ENCODE data around the gene LGMN. TPM values are rescaled to one million over a fixed set of nuclear protein-coding genes. Genes with fewer than 3 reads are reported as not detected.

LGMN gene
- total RNA-seq, 1 experiment from 2014 or later: 20.0 TPM

- Mint-ChIP-seq H3K27me3 (ENCODE audit: insufficient read depth, unreplicated experiment) (no peaks in the 10 kb centered on the region), H3K9me3 (ENCODE audit: unreplicated experiment) (peaks cover 12% of the 10 kb centered on the region), H3K4me3 (ENCODE audit: unreplicated experiment) (peak within 1 kb of the TSS; percentile 76), H3K4me1 (ENCODE audit: insufficient read depth, unreplicated experiment) (peaks cover 6% of the 10 kb centered on the region), H3K27ac (ENCODE audit: low read depth, unreplicated experiment) (peak within 1 kb of the TSS; percentile 84), H3K36me3 (ENCODE audit: insufficient read depth, unreplicated experiment) (peaks cover 18% of the 10 kb centered on the region)
- ChIA-PET CTCF (interaction anchor here (0.7 to 1.0 kb wide), 2 partner anchors 10 to 659 kb away, joined by 3 read pairs; no protein-coding TSS in a partner anchor), POLR2A (interaction anchor here (0.5 to 2.2 kb wide), 11 partner anchors 13 to 754 kb away, joined by 3 to 8 read pairs (median 4); partner anchors contain the start of genes ATXN3, CPSF2, LGMN and NDUFB1)
- no peak for TF ChIP-seq CTCF (IDR thresholded peaks at IDR 0.05; ENCODE audit: unreplicated experiment)
- intact Hi-C loops (cut with micrococcal nuclease): no loop called here
- no TSS peak for BruUV-seq (replicated peaks)
- peak; percentile 97 for DNase-seq (ENCODE audit: unreplicated experiment)
Measured at GRCh38 chr14:92793709-92794546, 45.5 kb upstream of the LGMN start, which contains the start of gene GOLGA5. GOLGA5 (plus strand) TSS chr14:92794305; CDS start chr14:92797438, 3,133 bp downstream.

- intact Hi-C loops (cut with micrococcal nuclease): no loop called here
- no peak for TF ChIP-seq CTCF (IDR thresholded peaks at IDR 0.05; ENCODE audit: unreplicated experiment)
- Mint-ChIP-seq H3K4me1 (ENCODE audit: insufficient read depth, unreplicated experiment) (peaks cover 4% of the 10 kb centered on the region), H3K4me3 (ENCODE audit: unreplicated experiment) (peak overlapping the region; percentile 76), H3K27me3 (ENCODE audit: insufficient read depth, unreplicated experiment) (no peaks in the 10 kb centered on the region), H3K36me3 (ENCODE audit: insufficient read depth, unreplicated experiment) (peaks cover 9% of the 10 kb centered on the region), H3K9me3 (ENCODE audit: unreplicated experiment) (peaks cover 15% of the 10 kb centered on the region), H3K27ac (ENCODE audit: low read depth, unreplicated experiment) (no peak overlapping the region)
- no TSS peak for BruUV-seq (replicated peaks)
- CTCF ChIA-PET: interaction anchor here (0.7 to 1.1 kb wide), 3 partner anchors 9 to 658 kb away, joined by 3 to 6 read pairs (median 3); no protein-coding TSS in a partner anchor
- DNase-seq (ENCODE audit: unreplicated experiment): peak; percentile 11
- POLR2A ChIA-PET: interaction anchor here (0.6 to 2.2 kb wide), 5 partner anchors 17 to 670 kb away, joined by 3 to 8 read pairs (median 4); partner anchors contain the start of gene LGMN
Measured at GRCh38 chr14:92792885-92793284, 44.5 kb upstream of the LGMN start.

- no TSS peak for BruUV-seq (replicated peaks)
- no peak overlapping the region for H3K4me3 Mint-ChIP-seq (ENCODE audit: unreplicated experiment)
- TF ChIP-seq CTCF (IDR thresholded peaks at IDR 0.05; ENCODE audit: unreplicated experiment): no peak
- DNase-seq (ENCODE audit: unreplicated experiment): no peak
- H3K9me3 Mint-ChIP-seq (ENCODE audit: unreplicated experiment): peaks cover 15% of the 10 kb centered on the region
- CTCF ChIA-PET: interaction anchor here (0.7 to 1.1 kb wide), 2 partner anchors 75 to 81 kb away, joined by 3 to 4 read pairs; no protein-coding TSS in a partner anchor
- intact Hi-C loops (cut with micrococcal nuclease): no loop called here
- H3K27me3 Mint-ChIP-seq (ENCODE audit: insufficient read depth, unreplicated experiment): no peaks in the 10 kb centered on the region
- H3K27ac Mint-ChIP-seq (ENCODE audit: low read depth, unreplicated experiment): no peak overlapping the region
- no peaks in the 10 kb centered on the region for H3K4me1 Mint-ChIP-seq (ENCODE audit: insufficient read depth, unreplicated experiment)
- POLR2A ChIA-PET: no interaction called here
- H3K36me3 Mint-ChIP-seq (ENCODE audit: insufficient read depth, unreplicated experiment): no peaks in the 10 kb centered on the region
Measured at GRCh38 chr14:92789457-92790089, 41.1 kb upstream of the LGMN start.

- no TSS peak for BruUV-seq (replicated peaks)
- no peaks in the 10 kb centered on the region for H3K36me3 Mint-ChIP-seq (ENCODE audit: insufficient read depth, unreplicated experiment)
- no peaks in the 10 kb centered on the region for H3K27me3 Mint-ChIP-seq (ENCODE audit: insufficient read depth, unreplicated experiment)
- intact Hi-C loops (cut with micrococcal nuclease): no loop called here
- H3K4me1 Mint-ChIP-seq (ENCODE audit: insufficient read depth, unreplicated experiment): peaks cover 4% of the 10 kb centered on the region
- TF ChIP-seq CTCF (IDR thresholded peaks at IDR 0.05; ENCODE audit: unreplicated experiment): no peak
- H3K9me3 Mint-ChIP-seq (ENCODE audit: unreplicated experiment): peaks cover 15% of the 10 kb centered on the region
- no peak overlapping the region for H3K4me3 Mint-ChIP-seq (ENCODE audit: unreplicated experiment)
- DNase-seq (ENCODE audit: unreplicated experiment): no peak
- no peak overlapping the region for H3K27ac Mint-ChIP-seq (ENCODE audit: low read depth, unreplicated experiment)
- CTCF ChIA-PET: interaction anchor here (0.6 to 8.6 kb wide), 3 partner anchors 19 to 74 kb away, joined by 3 to 106 read pairs (median 4); no protein-coding TSS in a partner anchor
- POLR2A ChIA-PET: interaction anchor here (0.5 kb wide), 1 partner anchor 32 kb away, joined by 4 read pairs; no protein-coding TSS in a partner anchor
Measured at GRCh38 chr14:92787554-92787953, 39.1 kb upstream of the LGMN start.
